ENCODE results near the gene PHACTR2. TPM values are rescaled to one million over a fixed set of nuclear protein-coding genes. Genes with fewer than 3 reads are reported as not detected.
"Not testable (repeated sequence)": the region's sequence is repeated elsewhere in the genome, so short reads cannot be mapped to it uniquely, and the experiment has no call there.

Gene PHACTR2
- total and polyA plus RNA-seq, 11 donors: 10.2 to 101 (median 67.9) TPM

DNA sequence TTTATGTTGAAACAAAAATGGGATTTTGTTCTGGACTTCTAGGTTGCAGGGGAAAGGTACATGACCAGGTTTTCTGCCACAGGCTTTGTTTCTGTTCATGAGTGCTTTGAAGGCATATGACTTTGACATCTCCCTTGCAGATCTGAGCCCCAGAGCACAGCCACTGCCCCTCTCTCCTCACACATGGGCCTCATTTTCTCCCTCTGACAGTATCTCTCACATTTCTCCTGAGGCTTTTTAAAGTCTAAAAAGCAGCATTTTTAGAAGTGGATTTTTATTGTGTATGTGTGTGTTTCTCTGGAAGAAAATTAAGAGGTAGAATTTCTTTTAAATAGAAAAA is 115.5 kb downstream of the PHACTR2 start:
- intact Hi-C loops (cut with DNase I): no loop called here
- Histone ChIP-seq H3K27me3 (no peaks in the 10 kb centered on the region), H3K4me1 (no peaks in the 10 kb centered on the region), H3K4me3 (no peak overlapping the region), H3K27ac (no peak overlapping the region), H3K36me3 (peaks cover 0 to 78% (median 55%) of the 10 kb centered on the region in 9 donors), H3K9me3 (peaks cover 0 to 15% (median 0%) of the 10 kb centered on the region in 12 donors)
- DNase-seq: no peak
- ATAC-seq: no peak
- TF ChIP-seq, protein P1, sequence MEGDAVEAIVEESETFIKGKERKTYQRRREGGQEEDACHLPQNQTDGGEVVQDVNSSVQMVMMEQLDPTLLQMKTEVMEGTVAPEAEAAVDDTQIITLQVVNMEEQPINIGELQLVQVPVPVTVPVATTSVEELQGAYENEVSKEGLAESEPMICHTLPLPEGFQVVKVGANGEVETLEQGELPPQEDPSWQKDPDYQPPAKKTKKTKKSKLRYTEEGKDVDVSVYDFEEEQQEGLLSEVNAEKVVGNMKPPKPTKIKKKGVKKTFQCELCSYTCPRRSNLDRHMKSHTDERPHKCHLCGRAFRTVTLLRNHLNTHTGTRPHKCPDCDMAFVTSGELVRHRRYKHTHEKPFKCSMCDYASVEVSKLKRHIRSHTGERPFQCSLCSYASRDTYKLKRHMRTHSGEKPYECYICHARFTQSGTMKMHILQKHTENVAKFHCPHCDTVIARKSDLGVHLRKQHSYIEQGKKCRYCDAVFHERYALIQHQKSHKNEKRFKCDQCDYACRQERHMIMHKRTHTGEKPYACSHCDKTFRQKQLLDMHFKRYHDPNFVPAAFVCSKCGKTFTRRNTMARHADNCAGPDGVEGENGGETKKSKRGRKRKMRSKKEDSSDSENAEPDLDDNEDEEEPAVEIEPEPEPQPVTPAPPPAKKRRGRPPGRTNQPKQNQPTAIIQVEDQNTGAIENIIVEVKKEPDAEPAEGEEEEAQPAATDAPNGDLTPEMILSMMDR (IDR thresholded peaks at IDR 0.05): no peak
- no peak for TF ChIP-seq POLR2A (IDR thresholded peaks at IDR 0.05)

DNA sequence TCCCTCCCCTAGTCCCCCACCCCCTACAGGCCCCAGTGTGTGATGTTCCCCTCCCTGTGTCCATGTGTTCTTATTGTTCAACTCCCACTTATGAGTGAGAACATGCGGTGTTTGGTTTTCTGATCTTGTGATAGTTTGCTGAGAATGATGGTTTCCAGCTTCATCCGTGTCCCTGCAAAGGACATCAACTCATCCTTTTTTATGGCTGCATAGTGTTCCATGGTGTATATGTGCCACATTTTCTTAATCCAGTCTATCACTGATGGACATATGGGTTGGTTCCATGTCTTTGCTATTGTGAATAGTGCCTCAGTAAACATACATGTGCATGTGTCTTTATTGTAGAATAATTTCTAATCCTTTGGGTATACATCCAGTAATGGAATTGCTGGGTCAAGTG is 118.8 kb downstream of the PHACTR2 start:
- DNase-seq; H3K4me3 ChIP-seq; H3K27me3 ChIP-seq; ATAC-seq; H3K27ac ChIP-seq; intact Hi-C loops (cut with DNase I); H3K4me1 ChIP-seq: not testable (repeated sequence)
- Histone ChIP-seq H3K9me3 (peaks cover 0 to 35% (median 5%) of the 10 kb centered on the region in 12 donors), H3K36me3 (peaks cover 0 to 66% (median 23%) of the 10 kb centered on the region in 9 donors)
- WGBS, 4 donors: 94 to 100% (median 99%) methylated on average over 2 of the region's 2 CpGs

DNA sequence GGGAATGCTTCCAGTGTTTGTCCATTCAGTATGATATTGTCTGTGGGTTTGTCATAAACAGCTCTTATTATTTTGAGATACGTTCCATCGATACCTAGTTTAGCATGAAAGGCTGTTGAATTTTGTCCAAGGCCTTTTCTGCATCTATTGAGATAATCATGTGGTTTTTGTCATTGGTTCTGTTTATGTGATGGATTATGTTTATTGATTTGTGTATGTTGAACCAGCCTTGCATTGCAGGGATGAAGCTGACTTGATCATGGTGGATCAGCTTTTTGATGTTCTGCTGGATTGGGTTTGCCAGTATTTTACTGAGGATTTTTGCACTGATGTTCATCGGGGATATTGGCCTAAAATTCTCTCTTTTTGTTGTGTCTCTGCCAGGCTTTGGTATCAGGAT is 120.7 kb downstream of the PHACTR2 start:
- H3K4me3 ChIP-seq; H3K27me3 ChIP-seq; intact Hi-C loops (cut with DNase I); H3K27ac ChIP-seq; ATAC-seq; H3K4me1 ChIP-seq; DNase-seq: not testable (repeated sequence)
- Histone ChIP-seq H3K9me3 (peaks cover 0 to 26% (median 2%) of the 10 kb centered on the region in 12 donors), H3K36me3 (peaks cover 0 to 61% (median 24%) of the 10 kb centered on the region in 9 donors)
- 98 to 99% (median 98%) methylated on average over 3 of the region's 3 CpGs for WGBS, 4 donors

DNA sequence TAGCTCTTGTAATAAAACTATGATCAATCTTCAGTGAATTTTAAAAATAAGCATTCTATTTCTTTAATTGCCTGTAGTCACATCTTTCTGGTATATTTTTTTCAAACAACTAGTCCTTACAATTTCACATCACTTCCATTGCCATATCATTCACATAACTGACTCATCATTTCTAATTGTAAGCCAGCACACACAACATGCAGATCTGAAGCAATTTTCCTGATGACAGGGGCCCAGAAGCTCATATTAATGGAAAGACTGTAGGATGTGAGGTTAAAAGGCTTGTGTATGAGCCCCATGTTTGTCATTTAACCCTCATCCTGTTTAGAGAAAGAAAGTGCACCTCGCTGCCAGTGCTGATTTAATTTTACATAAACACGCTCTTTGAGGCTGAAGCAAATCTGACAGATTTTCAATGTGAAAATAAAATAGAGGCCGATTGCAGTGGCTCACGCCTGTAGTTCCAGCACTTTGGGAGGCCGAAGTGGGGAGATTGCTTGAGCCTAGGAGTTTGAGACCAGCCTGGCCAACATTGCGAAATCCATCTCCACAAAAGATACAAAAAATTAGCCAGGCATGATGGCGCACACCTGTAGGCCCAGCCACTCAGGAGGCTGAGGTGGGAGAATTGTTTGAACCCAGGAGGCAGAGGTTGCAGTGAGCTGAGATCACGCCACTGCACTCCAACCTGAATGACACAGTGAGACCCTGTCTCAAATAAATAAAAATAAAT is 125.2 kb downstream of the PHACTR2 start:
- DNase-seq (no peak), ATAC-seq (no peak)
- H3K4me1 ChIP-seq: peaks cover 0 to 38% (median 5%) of the 10 kb centered on the region in 12 donors
- intact Hi-C loops (cut with DNase I): no loop called here
- H3K27ac ChIP-seq: no peak overlapping the region
- H3K4me3 ChIP-seq: no peak overlapping the region
- peaks cover 0 to 73% (median 15%) of the 10 kb centered on the region in 9 donors for H3K36me3 ChIP-seq
- 97 to 99% (median 98%) methylated on average over 8 of the region's 8 CpGs for WGBS, 4 donors
- no peaks in the 10 kb centered on the region for H3K27me3 ChIP-seq
- peaks cover 0 to 22% (median 2%) of the 10 kb centered on the region in 12 donors for H3K9me3 ChIP-seq
- TF ChIP-seq, protein P1 (IDR thresholded peaks at IDR 0.05): no peak
- no peak for TF ChIP-seq POLR2A (IDR thresholded peaks at IDR 0.05)

DNA sequence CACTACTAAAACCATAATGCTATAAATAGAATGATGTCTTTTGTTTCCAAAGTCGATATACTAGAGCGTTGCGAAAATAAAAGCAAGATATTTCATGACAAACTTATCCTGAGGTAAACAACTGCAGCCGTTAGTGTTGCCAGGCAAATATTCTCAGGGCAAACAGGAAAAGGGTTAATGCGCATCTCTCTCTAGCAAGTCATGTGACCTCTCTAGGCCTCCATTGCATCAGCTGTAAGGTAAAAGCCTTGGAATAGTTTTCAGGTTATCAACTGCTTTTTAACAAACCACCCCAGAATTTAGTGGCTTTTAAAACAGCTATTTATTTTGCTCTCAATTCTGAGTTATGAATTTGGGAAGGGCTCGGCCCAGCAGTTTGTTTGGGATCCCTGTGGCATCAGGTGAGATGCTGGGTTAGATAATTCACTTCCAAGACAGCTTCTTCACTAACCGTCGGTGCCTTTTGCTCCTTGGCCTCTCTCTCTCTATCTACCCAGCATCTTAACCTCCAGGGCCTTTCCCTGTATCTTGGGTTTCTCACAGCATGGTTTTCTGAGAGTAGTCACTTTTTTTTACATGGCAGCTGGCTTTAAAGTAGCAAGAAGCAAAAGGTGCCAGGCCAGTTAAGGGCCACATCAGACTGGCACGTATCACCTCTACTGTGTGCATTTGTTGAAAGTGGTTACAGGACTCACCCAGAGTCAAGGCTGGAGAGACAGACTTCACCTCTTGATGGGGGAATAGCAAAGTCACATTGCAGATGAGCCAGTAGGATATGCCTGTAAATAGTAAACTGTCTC is 126.2 kb downstream of the PHACTR2 start:
- Histone ChIP-seq H3K36me3 (peaks cover 0 to 82% (median 19%) of the 10 kb centered on the region in 9 donors), H3K27ac (peak overlapping the region in 1 of 12 donors; percentile 34), H3K4me3 (no peak overlapping the region), H3K9me3 (peaks cover 0 to 15% (median 2%) of the 10 kb centered on the region in 12 donors), H3K4me1 (peaks cover 0 to 39% (median 5%) of the 10 kb centered on the region in 12 donors), H3K27me3 (no peaks in the 10 kb centered on the region)
- TF ChIP-seq, protein P1 (IDR thresholded peaks at IDR 0.05): no peak
- no peak for TF ChIP-seq POLR2A (IDR thresholded peaks at IDR 0.05)
- no peak for ATAC-seq
- WGBS, 4 donors: 83 to 91% (median 90%) methylated on average over 9 of the region's 9 CpGs
- intact Hi-C loops (cut with DNase I): no loop called here
- DNase-seq: no peak

All from heart left ventricle (tissue), 16 donors.